WERI-Rb-1 (cell line): Measurements from ENCODE around the gene DBNDD2.

ENCODE experiments used
- DNase-seq: peaks from one replicate; pipeline ENCODE4 v3.0.0-alpha.2; 2020
- H3K27ac ChIP-seq: fragments of 250-450 bp; sonication (Bioruptor Pico); 2 replicates; pipeline ENCODE4 v1.5.1; 2020; ENCODE audit warnings: mild to moderate bottlenecking, moderate library complexity
- H3K27me3 ChIP-seq: fragments of 250-450 bp; sonication (Bioruptor Pico); 2 replicates; pipeline ENCODE4 v1.5.1; 2021; ENCODE audit warnings: mild to moderate bottlenecking, low read depth, moderate library complexity; ENCODE audit not compliant: insufficient read depth, severe bottlenecking
- H3K36me3 ChIP-seq: fragments of 250-450 bp; sonication (Bioruptor Pico); 2 replicates; pipeline ENCODE4 v1.5.1; 2020; ENCODE audit warnings: mild to moderate bottlenecking, moderate library complexity
- H3K4me3 ChIP-seq: 2 replicates; pipeline ENCODE4 v1.5.1; 2011; ENCODE audit warnings: low read depth, mild to moderate bottlenecking, control low read depth, low read length
- H3K9me3 ChIP-seq: fragments of 250-450 bp; sonication (Bioruptor Pico); 2 replicates; pipeline ENCODE4 v1.5.1; 2021; ENCODE audit warnings: mild to moderate bottlenecking, moderate library complexity; ENCODE audit not compliant: severe bottlenecking
- CTCF ChIP-seq: IDR thresholded peaks from 2 replicates; pipeline ENCODE4 v1.5.1; 2011; ENCODE audit warnings: low read depth, mild to moderate bottlenecking, control low read depth, inconsistent platforms, low read length

The DBNDD2 gene

GRCh38 chr20:45407067-45407745, 883 bp upstream of the DBNDD2 start:
- Histone ChIP-seq H3K4me3 (peak overlapping the region; percentile 94), H3K27me3 (no peaks in the 10 kb centered on the region), H3K9me3 (no peaks in the 10 kb centered on the region), H3K27ac (peak overlapping the region; percentile 81), H3K36me3 (peaks cover 27% of the 10 kb centered on the region)
- DNase-seq: peak; percentile 43
- TF ChIP-seq CTCF: no peak

- DNase-seq: no peak
- no peak for TF ChIP-seq CTCF
- no peak overlapping the region for H3K4me3 ChIP-seq
- H3K36me3 ChIP-seq: peaks cover 27% of the 10 kb centered on the region
- no peaks in the 10 kb centered on the region for H3K9me3 ChIP-seq
- H3K27ac ChIP-seq: no peak overlapping the region
- H3K27me3 ChIP-seq: no peaks in the 10 kb centered on the region
These were observed 641 bp downstream of the DBNDD2 start for GRCh38 chr20:45408646-45409213.

- no peak overlapping the region for H3K27ac ChIP-seq
- no peaks in the 10 kb centered on the region for H3K27me3 ChIP-seq
- H3K36me3 ChIP-seq: peaks cover 27% of the 10 kb centered on the region
- DNase-seq: no peak
- TF ChIP-seq CTCF: no peak
- no peaks in the 10 kb centered on the region for H3K9me3 ChIP-seq
- no peak overlapping the region for H3K4me3 ChIP-seq
These were observed 1.6 kb downstream of the DBNDD2 start for GRCh38 chr20:45409521-45410272.

- no peaks in the 10 kb centered on the region for H3K9me3 ChIP-seq
- H3K27me3 ChIP-seq: no peaks in the 10 kb centered on the region
- no peak overlapping the region for H3K27ac ChIP-seq
- TF ChIP-seq CTCF: no peak
- H3K4me3 ChIP-seq: no peak overlapping the region
- no peak for DNase-seq
- H3K36me3 ChIP-seq: peaks cover 27% of the 10 kb centered on the region
These were observed 2.8 kb downstream of the DBNDD2 start for GRCh38 chr20:45410887-45411286.

- Histone ChIP-seq H3K9me3 (no peaks in the 10 kb centered on the region), H3K27ac (no peak overlapping the region), H3K4me3 (no peak overlapping the region), H3K36me3 (peaks cover 27% of the 10 kb centered on the region), H3K27me3 (no peaks in the 10 kb centered on the region)
- TF ChIP-seq CTCF: no peak
- DNase-seq: no peak
These were observed 4.6 kb downstream of the DBNDD2 start for GRCh38 chr20:45412653-45413052.
